IPS-11a (cell line): ENCODE measurements around the gene ERC2.

Experiments
- H3K4me3 ChIP-seq: one replicate; pipeline ENCODE4 v1.5.1; 2013; ENCODE audit warnings: low read depth, low read length, control low read depth

The ERC2 gene

GRCh38 chr3:55636300-55637195 lies 831.7 kb downstream of the ERC2 start:
- H3K4me3 ChIP-seq = no peak overlapping the region

DNA sequence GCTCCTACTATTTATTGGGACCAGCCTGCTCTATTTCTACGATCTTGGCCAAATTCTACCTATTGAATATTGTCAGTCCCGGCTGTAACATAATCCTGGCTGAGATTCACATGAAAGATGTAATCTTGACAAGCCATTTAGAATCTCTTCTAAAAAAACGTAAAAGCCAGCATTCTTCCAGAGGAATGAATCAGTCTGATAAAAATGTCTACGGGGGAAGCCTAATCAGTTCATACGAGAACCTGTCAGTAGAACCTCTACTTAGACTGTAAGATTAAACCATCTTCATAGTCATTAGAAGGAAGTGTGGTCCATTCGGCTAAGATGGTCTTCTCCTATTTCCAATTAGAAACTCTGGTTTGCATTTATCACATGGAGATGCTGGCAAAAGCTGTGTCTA lies 833.9 kb downstream of the ERC2 start:
- H3K4me3 ChIP-seq = no peak overlapping the region

GRCh38 chr3:55633333-55633732 lies 834.9 kb downstream of the ERC2 start:
- no peak overlapping the region for H3K4me3 ChIP-seq

DNA sequence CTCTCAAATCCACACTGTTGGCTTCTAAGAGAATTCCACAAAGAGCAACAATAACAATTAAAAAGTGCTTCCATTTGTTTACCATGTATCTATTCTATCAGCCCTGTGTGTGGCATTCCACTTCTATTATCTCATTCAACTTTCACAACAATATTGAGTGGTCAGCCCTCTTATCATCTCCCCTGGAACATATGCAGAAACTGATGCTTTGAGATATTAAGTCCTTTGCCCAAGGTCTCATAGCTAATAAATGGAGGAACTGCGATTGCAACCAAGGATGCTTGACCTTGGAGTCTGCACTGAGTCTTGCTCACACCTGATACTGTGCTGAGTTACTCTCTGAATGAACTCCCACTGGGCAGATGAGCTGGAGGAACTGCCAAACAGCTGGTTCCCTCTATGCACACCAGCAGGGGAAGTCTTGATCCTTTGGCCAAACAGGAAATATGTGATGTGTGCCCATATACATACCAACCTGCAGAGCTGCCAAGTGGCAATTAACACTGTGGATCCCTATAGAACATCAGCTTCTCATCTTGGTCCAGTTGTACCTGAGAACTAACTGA lies 836.4 kb downstream of the ERC2 start:
- H3K4me3 ChIP-seq = no peak overlapping the region

- no peak overlapping the region for H3K4me3 ChIP-seq
Measured at GRCh38 chr3:55630921-55631299, 837.4 kb downstream of the ERC2 start.

- no peak overlapping the region for H3K4me3 ChIP-seq
Measured at GRCh38 chr3:55630280-55630920, 837.9 kb downstream of the ERC2 start.

GRCh38 chr3:55629432-55629831 lies 838.8 kb downstream of the ERC2 start:
- no peak overlapping the region for H3K4me3 ChIP-seq

DNA sequence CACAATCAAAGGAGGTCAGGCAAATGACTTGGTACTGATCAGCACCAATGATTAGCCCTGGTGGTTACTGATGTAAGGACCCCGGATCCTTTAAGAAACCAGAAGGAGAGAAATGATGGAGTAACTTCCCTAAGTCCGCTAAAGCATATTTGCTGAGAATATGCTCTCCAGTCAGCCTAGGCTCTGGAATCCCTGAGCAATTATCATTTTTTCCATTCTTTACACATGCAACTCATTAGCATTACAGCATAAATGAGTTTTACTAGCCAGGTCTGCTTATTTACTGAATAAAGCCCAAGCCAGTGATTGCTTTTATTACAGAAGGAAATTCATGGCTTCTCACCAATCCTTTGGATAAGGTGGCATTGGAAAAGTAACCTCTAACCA lies 842.0 kb downstream of the ERC2 start:
- H3K4me3 ChIP-seq = no peak overlapping the region

DNA sequence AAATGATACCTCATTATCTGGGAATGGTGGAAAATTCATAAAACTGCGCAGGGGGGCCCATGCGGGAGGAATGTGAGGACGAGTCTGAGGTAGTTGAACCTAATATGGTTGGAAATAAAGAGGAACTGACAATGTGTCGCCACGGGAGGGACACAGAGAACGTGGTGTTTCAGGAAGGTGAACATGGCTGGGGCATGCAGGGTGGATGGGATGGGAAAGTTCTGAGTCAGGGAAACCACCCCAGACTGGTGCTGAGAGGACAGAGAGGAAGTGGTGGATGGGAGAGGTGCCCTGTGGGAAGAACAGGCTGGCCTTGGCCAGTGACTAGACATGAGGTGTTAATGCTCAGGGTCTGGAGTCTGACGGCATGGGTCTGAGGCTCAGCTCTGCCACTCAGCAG lies 844.0 kb downstream of the ERC2 start:
- no peak overlapping the region for H3K4me3 ChIP-seq

GRCh38 chr3:55623786-55624185 lies 844.5 kb downstream of the ERC2 start:
- no peak overlapping the region for H3K4me3 ChIP-seq

- H3K4me3 ChIP-seq = no peak overlapping the region
Measured at GRCh38 chr3:55622733-55623132, 845.5 kb downstream of the ERC2 start.

- H3K4me3 ChIP-seq = no peak overlapping the region
Measured at GRCh38 chr3:55622116-55622515, 846.2 kb downstream of the ERC2 start.

DNA sequence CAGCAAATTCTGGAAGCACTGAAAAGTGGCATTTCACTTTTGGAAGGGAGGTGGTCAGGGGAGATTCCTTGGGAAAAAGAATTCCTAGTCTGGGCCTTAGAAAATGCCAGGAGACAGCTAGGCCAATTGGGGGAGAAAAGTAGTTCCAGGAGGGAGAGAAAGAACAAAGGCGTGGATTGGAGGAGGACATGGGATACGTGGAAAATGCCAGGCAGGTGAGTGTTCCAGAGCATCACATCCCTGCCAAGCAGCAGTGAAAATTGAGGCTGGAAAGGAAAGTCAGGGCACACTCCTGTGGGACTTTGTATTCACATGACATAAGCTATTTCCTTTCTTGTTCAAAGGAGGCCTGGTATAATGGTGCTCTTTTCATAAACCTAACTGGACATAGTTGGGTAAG lies 846.6 kb downstream of the ERC2 start:
- no peak overlapping the region for H3K4me3 ChIP-seq

DNA sequence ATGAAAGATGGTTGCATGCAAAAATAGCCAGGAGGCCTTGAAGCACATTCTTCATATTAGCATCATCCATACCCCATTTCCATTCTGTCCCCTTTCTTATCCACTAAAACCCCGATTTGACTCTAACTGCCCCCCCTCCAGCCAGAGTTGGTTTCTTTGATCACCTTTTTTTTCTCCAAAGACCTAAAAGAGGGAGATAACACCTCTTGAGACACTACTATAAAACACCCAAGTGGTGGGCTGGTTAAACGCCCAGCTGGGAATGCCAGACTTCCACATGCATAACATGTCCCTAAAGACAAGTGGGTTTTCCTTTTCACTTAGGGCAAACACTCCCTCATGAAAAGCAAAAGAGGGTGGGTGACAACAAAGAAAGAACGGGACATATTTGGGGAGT lies 847.2 kb downstream of the ERC2 start:
- no peak overlapping the region for H3K4me3 ChIP-seq

- H3K4me3 ChIP-seq = no peak overlapping the region
Measured at GRCh38 chr3:55620351-55621025, 847.8 kb downstream of the ERC2 start.

GRCh38 chr3:55619046-55619808 lies 849.0 kb downstream of the ERC2 start:
- no peak overlapping the region for H3K4me3 ChIP-seq

GRCh38 chr3:55617385-55617784 lies 850.9 kb downstream of the ERC2 start:
- H3K4me3 ChIP-seq = no peak overlapping the region

DNA sequence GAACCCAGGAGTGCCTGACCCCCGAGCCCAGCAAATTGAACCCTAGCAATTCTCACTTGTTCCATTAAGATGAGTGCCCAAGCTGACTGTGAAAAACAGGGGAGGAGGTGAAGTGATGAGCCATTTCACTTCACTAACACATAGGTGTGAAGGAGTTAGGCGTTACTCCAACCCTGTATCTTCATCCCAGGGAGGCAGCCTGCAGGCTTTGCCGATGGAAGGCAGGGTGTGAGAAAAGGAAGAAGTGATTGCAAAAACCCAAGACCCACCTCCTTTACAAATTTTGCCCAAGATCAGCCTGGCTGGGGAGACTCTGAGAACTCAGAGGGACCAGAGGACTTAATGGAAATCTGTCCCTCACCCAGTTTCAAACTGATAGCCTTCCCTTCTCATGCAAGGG lies 851.5 kb downstream of the ERC2 start:
- no peak overlapping the region for H3K4me3 ChIP-seq

- H3K4me3 ChIP-seq = no peak overlapping the region
Measured at GRCh38 chr3:55615694-55616295, 852.5 kb downstream of the ERC2 start.

GRCh38 chr3:55615039-55615693 lies 853.1 kb downstream of the ERC2 start:
- no peak overlapping the region for H3K4me3 ChIP-seq
